ENCODE data around the gene REXO5.
"Not testable (repeated sequence)": the region's sequence is repeated elsewhere in the genome, so short reads cannot be mapped to it uniquely, and the experiment has no call there.

REXO5 gene

GRCh38 chr16:20806168-20807050 lies at the start of gene REXO5, which contains the start of gene ERI2:
REXO5 (plus strand) TSS chr16:20806527; CDS start chr16:20806954, 427 bp downstream.
ERI2 (minus strand) TSS chr16:20806472; CDS start chr16:20806430, 42 bp downstream.
- DNase-seq, result peak; percentile 89

- no peak for DNase-seq
Observed at GRCh38 chr16:20760346-20760745, 46.0 kb upstream of the REXO5 start.

GRCh38 chr16:20761175-20761574 lies 45.2 kb upstream of the REXO5 start:
- no peak for DNase-seq

GRCh38 chr16:20762404-20763123 lies 43.8 kb upstream of the REXO5 start:
- DNase-seq, result no peak

- DNase-seq, result peak; percentile 99
Observed at GRCh38 chr16:20763461-20764232, 42.7 kb upstream of the REXO5 start, which contains the start of gene ACSM3. ACSM3 (plus strand) TSS chr16:20764014; CDS start chr16:20770035, 6,021 bp downstream.

- not testable (repeated sequence) for DNase-seq
Observed at GRCh38 chr16:20764448-20764847, 41.9 kb upstream of the REXO5 start.

- no peak for DNase-seq
Observed at GRCh38 chr16:20765732-20766131, 40.6 kb upstream of the REXO5 start.

GRCh38 chr16:20766294-20766693 lies 40.0 kb upstream of the REXO5 start:
- DNase-seq, result no peak

- DNase-seq, result no peak
Observed at GRCh38 chr16:20767577-20767976, 38.8 kb upstream of the REXO5 start.

GRCh38 chr16:20768121-20768520 lies 38.2 kb upstream of the REXO5 start:
- DNase-seq, result peak; percentile 18

- DNase-seq, result no peak
Observed at GRCh38 chr16:20768818-20769217, 37.5 kb upstream of the REXO5 start.

- no peak for DNase-seq
Observed at GRCh38 chr16:20773679-20774078, 32.6 kb upstream of the REXO5 start.

GRCh38 chr16:20774703-20775362 lies 31.5 kb upstream of the REXO5 start:
- DNase-seq, result no peak

GRCh38 chr16:20781697-20782096 lies 24.6 kb upstream of the REXO5 start:
- no peak for DNase-seq

- no peak for DNase-seq
Observed at GRCh38 chr16:20782470-20782869, 23.9 kb upstream of the REXO5 start.

- no peak for DNase-seq
Observed at GRCh38 chr16:20784204-20784603, 22.1 kb upstream of the REXO5 start.

GRCh38 chr16:20789130-20789529 lies 17.2 kb upstream of the REXO5 start:
- no peak for DNase-seq

GRCh38 chr16:20791923-20792612 lies 14.3 kb upstream of the REXO5 start:
- DNase-seq, result peak; percentile 1

- DNase-seq, result no peak
Observed at GRCh38 chr16:20798364-20798763, 8.0 kb upstream of the REXO5 start.

GRCh38 chr16:20799599-20799998 lies 6.7 kb upstream of the REXO5 start:
- DNase-seq, result peak; percentile 18

- no peak for DNase-seq
Observed at GRCh38 chr16:20801278-20801677, 5.0 kb upstream of the REXO5 start.

- no peak for DNase-seq
Observed at GRCh38 chr16:20803192-20803560, 3.2 kb upstream of the REXO5 start.
